GM12878 (cell line): ENCODE results near the gene USP17L21. TPM values are rescaled to one million over a fixed set of nuclear protein-coding genes. Genes with fewer than 3 reads are reported as not detected.
"Not testable (repeated sequence)": the region's sequence is repeated elsewhere in the genome, so short reads cannot be mapped to it uniquely, and the experiment has no call there.

Experiments used
- ATAC-seq: fragments of 200-7000 bp; cut with Tn5 transposase; 3 replicates; pipeline ENCODE4 v1.9.1; 2020; ENCODE audit warnings: mild to moderate bottlenecking, moderate library complexity
- BruUV-seq: library from RNA; stranded (reverse); fragments of 400-500 nt; replicated peaks from 2 replicates; lab custom pipeline; 2021; lab: Mats Ljungman, UMichigan
- CTCF ChIA-PET: fragments of 300-600 bp; sonication (Branson Sonifier 250); formaldehyde crosslinking; extraction: SDS; loops from one replicate; lab custom pipeline; 2021; ENCODE audit warnings: inconsistent platforms; lab: Yijun Ruan, JAX
- POLR2A ChIA-PET: fragments of 350-600 bp; formaldehyde crosslinking; extraction: SDS; loops from one replicate; lab custom pipeline; 2021; ENCODE audit warnings: inconsistent platforms; lab: Charles Lee
- RAD21 ChIA-PET: fragments of 300-600 bp; sonication (Branson Sonifier 250); formaldehyde crosslinking; loops from one replicate; lab custom pipeline; 2023; ENCODE audit warnings: antibody characterized with exemption; ENCODE audit not compliant: unreplicated experiment; lab: Charles Lee
- SMC1A ChIA-PET: fragments of 300-600 bp; sonication (Branson Sonifier 250); formaldehyde crosslinking; loops from one replicate; lab custom pipeline; 2023; ENCODE audit not compliant: unreplicated experiment, uncharacterized antibody; lab: Charles Lee
- DNase-seq: peaks from one replicate; pipeline ENCODE4 v3.0.0-alpha.2; 2011; ENCODE audit warnings: low read depth, low spot score
- FAIRE-seq: peaks from 3 replicates; lab custom pipeline; 2011; peaks lifted over from hg19 to GRCh38; lab: Jason Lieb, UNC
- H2AFZ ChIP-seq: 2 replicates; pipeline ENCODE4 v1.6.0; 2011; ENCODE audit warnings: low read depth, low read length, control low read depth; ENCODE audit not compliant: control insufficient read depth
- H3K27ac ChIP-seq: 2 replicates; pipeline ENCODE4 v1.5.1; 2011; ENCODE audit warnings: control low read depth; ENCODE audit not compliant: control insufficient read depth, insufficient read depth
- H3K27me3 ChIP-seq, 2 experiments: replicated peaks in 1 of 2; 2 replicates each; pipeline versions ENCODE4 v1.6.0 to v1.6.1; 2011; ENCODE audit warnings: low read length in 1 of 2; ENCODE audit not compliant: control insufficient read depth in 2 of 2, insufficient read depth in 2 of 2
- H3K36me3 ChIP-seq, 2 experiments: 2 replicates each; pipeline ENCODE4 v1.5.1; 2011; ENCODE audit warnings: low read length in 1 of 2; ENCODE audit not compliant: control insufficient read depth in 2 of 2, insufficient read depth in 2 of 2
- H3K4me1 ChIP-seq: 2 replicates; pipeline ENCODE4 v1.6.1; 2011; ENCODE audit warnings: mild to moderate bottlenecking, low read length, moderate library complexity, mixed read lengths; ENCODE audit not compliant: control insufficient read depth, insufficient read depth
- H3K4me2 ChIP-seq: 2 replicates; pipeline ENCODE4 v1.6.0; 2011; ENCODE audit warnings: control low read depth; ENCODE audit not compliant: control insufficient read depth, insufficient read depth
- H3K4me3 ChIP-seq: fragments of 200-600 bp; sonication (generic); 2 replicates; pipeline ENCODE4 v1.5.1; 2016
- H3K79me2 ChIP-seq: 2 replicates; pipeline ENCODE4 v1.6.0; 2011; ENCODE audit warnings: low read length; ENCODE audit not compliant: control insufficient read depth, insufficient read depth
- H3K9ac ChIP-seq: 2 replicates; pipeline ENCODE4 v1.8.0; 2011; ENCODE audit warnings: low read length, control low read depth, mixed read lengths; ENCODE audit not compliant: control insufficient read depth, insufficient read depth
- H3K9me3 ChIP-seq: replicated peaks from 3 replicates; pipeline ENCODE4 v1.5.1; 2011; ENCODE audit warnings: mild to moderate bottlenecking, low read length; ENCODE audit not compliant: control insufficient read depth, insufficient read depth
- H4K20me1 ChIP-seq: 2 replicates; pipeline ENCODE4 v1.6.0; 2011; ENCODE audit not compliant: control insufficient read depth, insufficient read depth
- WGBS: methylation state at CpG from one replicate; pipeline ENCODE4 v1.1.6; 2016; ENCODE audit warnings: low lambda C conversion rate; ENCODE audit not compliant: insufficient replicate concordance, insufficient coverage; ENCODE audit errors: missing lambda C conversion rate; 5-methylcytosine and 5-hydroxymethylcytosine counted together
- in situ Hi-C: fragments of 300-500 bp; cut with MboI; formaldehyde crosslinking; loops from 9 replicates; pipeline ENCODE4 v1.14.3; 2018; ENCODE audit warnings: mixed read lengths
- intact Hi-C: fragments of 100-400 bp; cut with micrococcal nuclease; formaldehyde crosslinking; loops from one replicate; pipeline ENCODE4 v1.14.2; 2022; ENCODE audit not compliant: unreplicated experiment
- polyA plus RNA-seq, 11 experiments: library from polyadenylated mRNA; depleted of rRNA in 4 of 11; unstranded in 6 of 11; stranded (reverse) in 5 of 11; fragments of >200 nt; fragmentation: Nextera tagmentation in 4 of 11; fragmentation: Illumina TruSeq in 1 of 11; extraction: Ambion mirVana in 4 of 11; extraction: Trizol in 1 of 11; gene quantifications; 1 replicate in 1 of 11; 2 replicates in 10 of 11; pipeline versions ENCODE4 v1.2.1 to v1.2.3, GENCODE V29; 2011 to 2016; ENCODE audit warnings: inconsistent platforms in 2 of 11, missing spikeins in 2 of 11, low read depth in 1 of 11
- total RNA-seq, 4 experiments: library from RNA; depleted of rRNA in 3 of 4; stranded (reverse); fragments of >200 nt in 3 of 4; fragmentation: Illumina TruSeq in 1 of 4; extraction: Trizol in 1 of 4; gene quantifications; 2 replicates each; pipeline versions ENCODE4 v1.2.1 to v1.2.3, GENCODE V29; 2013 to 2021

Gene USP17L21
- total and polyA plus RNA-seq, 10 of the 15 experiments (the other 5 are each of a cell fraction or from before 2014, with no cell fraction given), result not detected

- not testable (repeated sequence) for DNase-seq, ATAC-seq, BruUV-seq
These were observed 42.8 kb upstream of the USP17L21 start, which contains the start of gene USP17L12 for GRCh38 chr4:9219852-9220251. TSS of gene USP17L12 (plus strand) at chr4:9220152. CDS start at chr4:9220152, 0 bp downstream.

GRCh38 chr4:9224596-9224995 is 38.1 kb upstream of the USP17L21 start, which contains the start of gene USP17L13:
TSS of gene USP17L13 (plus strand) at chr4:9224896. CDS start at chr4:9224896, 0 bp downstream.
- H2AFZ ChIP-seq, SMC1A ChIA-PET, ATAC-seq, H3K9ac ChIP-seq, H4K20me1 ChIP-seq, BruUV-seq, H3K4me1 ChIP-seq, H3K27me3 ChIP-seq, H3K27ac ChIP-seq, H3K4me3 ChIP-seq, H3K4me2 ChIP-seq, H3K9me3 ChIP-seq, DNase-seq, CTCF ChIA-PET, intact Hi-C loops, in situ Hi-C loops, POLR2A ChIA-PET, FAIRE-seq, H3K36me3 ChIP-seq, RAD21 ChIA-PET, H3K79me2 ChIP-seq: not testable (repeated sequence)
- WGBS, result no CpG with 5 or more reads among the region's 14 CpGs

More at GRCh38 chr4:9219852-9220251, 42.8 kb upstream of the USP17L21 start, which contains the start of gene USP17L12:
- H3K9ac ChIP-seq, H3K27ac ChIP-seq, SMC1A ChIA-PET, H3K27me3 ChIP-seq, RAD21 ChIA-PET, intact Hi-C loops, H3K4me2 ChIP-seq, CTCF ChIA-PET, H3K4me1 ChIP-seq, H3K79me2 ChIP-seq, H3K9me3 ChIP-seq, H2AFZ ChIP-seq, POLR2A ChIA-PET, in situ Hi-C loops, FAIRE-seq, H3K36me3 ChIP-seq, H4K20me1 ChIP-seq, H3K4me3 ChIP-seq: not testable (repeated sequence)
- no CpG with 5 or more reads among the region's 13 CpGs for WGBS

GRCh38 chr4:9230249-9230648 is 32.4 kb upstream of the USP17L21 start:
- RAD21 ChIA-PET, BruUV-seq: not testable (repeated sequence)

GRCh38 chr4:9234085-9234484 is 28.6 kb upstream of the USP17L21 start, which contains the start of gene USP17L15:
TSS of gene USP17L15 (plus strand) at chr4:9234385. CDS start at chr4:9234385, 0 bp downstream.
- H4K20me1 ChIP-seq, H3K9me3 ChIP-seq, H3K4me3 ChIP-seq, CTCF ChIA-PET, POLR2A ChIA-PET, H3K4me2 ChIP-seq, H3K9ac ChIP-seq, intact Hi-C loops, H3K4me1 ChIP-seq, BruUV-seq, DNase-seq, H3K79me2 ChIP-seq, H3K36me3 ChIP-seq, H3K27ac ChIP-seq, H3K27me3 ChIP-seq, FAIRE-seq, RAD21 ChIA-PET, in situ Hi-C loops, SMC1A ChIA-PET, ATAC-seq, H2AFZ ChIP-seq: not testable (repeated sequence)
- WGBS, result no CpG with 5 or more reads among the region's 15 CpGs

More at GRCh38 chr4:9230249-9230648, 32.4 kb upstream of the USP17L21 start:
- H3K79me2 ChIP-seq, H3K9me3 ChIP-seq, ATAC-seq, in situ Hi-C loops, H3K27ac ChIP-seq, intact Hi-C loops, H3K4me3 ChIP-seq, H3K36me3 ChIP-seq, CTCF ChIA-PET, DNase-seq, H3K27me3 ChIP-seq, FAIRE-seq, H4K20me1 ChIP-seq, POLR2A ChIA-PET, H3K9ac ChIP-seq, H3K4me2 ChIP-seq, H3K4me1 ChIP-seq, H2AFZ ChIP-seq, SMC1A ChIA-PET: not testable (repeated sequence)
- WGBS, result 35% methylated on average over 5 of the region's 8 CpGs
